Measurements from ENCODE around the gene SV2C.

- TF ChIP-seq PPARA (CRISPR knock-in tag; IDR thresholded peaks at IDR 0.05; ENCODE audit: borderline replicate concordance) (no peak), TOX (CRISPR knock-in tag; IDR thresholded peaks at IDR 0.05; ENCODE audit: borderline replicate concordance) (no peak)
These were observed 207.2 kb downstream of the SV2C start for GRCh38 chr5:76290321-76290757.

Measured in SK-N-SH treated with all-trans-retinoic acid at 6 μM for 48 hours (cell line).